Measurements from ENCODE around the gene GABBR2. TPM values are rescaled to one million over a fixed set of nuclear protein-coding genes. Genes with fewer than 3 reads are reported as not detected.

The GABBR2 gene
- total RNA-seq, 2 experiments from 2014 or later = not detected

GRCh38 chr9:98242426-98242825, 466.3 kb downstream of the GABBR2 start:
- Histone ChIP-seq H3K9me3 (ENCODE audit: control insufficient read depth in 1 of 2, insufficient read depth in 1 of 2, low read length in 2 of 2) (no peaks in the 10 kb centered on the region), H3K27me3 (ENCODE audit: control insufficient read depth in 1 of 2, insufficient read depth in 2 of 2, low read length in 2 of 2) (no peaks in the 10 kb centered on the region), H3K4me1 (ENCODE audit: insufficient read depth, low read length) (peaks cover 6% of the 10 kb centered on the region), H3K4me3 (ENCODE audit: low read length) (no peak overlapping the region), H3K27ac (ENCODE audit: low read depth in 1 of 2, low read length in 2 of 2) (no peak overlapping the region), H3K36me3 (ENCODE audit: insufficient read depth, low read length) (peaks cover 22% of the 10 kb centered on the region)
- H3K4me1 Mint-ChIP-seq (ENCODE audit: low read depth) = peaks cover 7% of the 10 kb centered on the region
- no peak for TF ChIP-seq CTCF (IDR thresholded peaks at IDR 0.05)
- intact Hi-C loops (cut with DNase I, micrococcal nuclease) = no loop called here
- DNase-seq = no peak
- ChIA-PET POLR2A (no interaction called here), CTCF (no interaction called here)
- no peak overlapping the region for H3K4me3 Mint-ChIP-seq
- no peak overlapping the region for H3K27ac Mint-ChIP-seq
- H3K27me3 Mint-ChIP-seq = no peaks in the 10 kb centered on the region
- H3K36me3 Mint-ChIP-seq (ENCODE audit: low read depth) = peaks cover 39% of the 10 kb centered on the region
- H3K9me3 Mint-ChIP-seq = no peaks in the 10 kb centered on the region
- ATAC-seq (ENCODE audit: poor library complexity) = no peak

GRCh38 chr9:98241357-98242300, 467.1 kb downstream of the GABBR2 start:
- no peak for TF ChIP-seq CTCF (IDR thresholded peaks at IDR 0.05)
- ChIA-PET POLR2A (no interaction called here), CTCF (interaction anchor here (1.1 kb wide), 1 partner anchor 37 kb away, joined by 3 read pairs; no protein-coding TSS in a partner anchor)
- H3K9me3 Mint-ChIP-seq = no peaks in the 10 kb centered on the region
- Histone ChIP-seq H3K4me3 (ENCODE audit: low read length) (no peak overlapping the region), H3K36me3 (ENCODE audit: insufficient read depth, low read length) (peaks cover 22% of the 10 kb centered on the region), H3K9me3 (ENCODE audit: control insufficient read depth in 1 of 2, insufficient read depth in 1 of 2, low read length in 2 of 2) (no peaks in the 10 kb centered on the region), H3K27ac (ENCODE audit: low read depth in 1 of 2, low read length in 2 of 2) (no peak overlapping the region), H3K27me3 (ENCODE audit: control insufficient read depth in 1 of 2, insufficient read depth in 2 of 2, low read length in 2 of 2) (no peaks in the 10 kb centered on the region), H3K4me1 (ENCODE audit: insufficient read depth, low read length) (peaks cover 6% of the 10 kb centered on the region)
- no peaks in the 10 kb centered on the region for H3K27me3 Mint-ChIP-seq
- peaks cover 7% of the 10 kb centered on the region for H3K4me1 Mint-ChIP-seq (ENCODE audit: low read depth)
- DNase-seq = no peak
- H3K4me3 Mint-ChIP-seq = no peak overlapping the region
- no peak for ATAC-seq (ENCODE audit: poor library complexity)
- peaks cover 38% of the 10 kb centered on the region for H3K36me3 Mint-ChIP-seq (ENCODE audit: low read depth)
- intact Hi-C loops (cut with DNase I, micrococcal nuclease) = loop anchor here in 1 of 2 experiments (1.0 kb wide), 1 partner anchor 46 kb away; no protein-coding TSS in a partner anchor
- no peak overlapping the region for H3K27ac Mint-ChIP-seq

GRCh38 chr9:98240475-98240874, 468.3 kb downstream of the GABBR2 start:
- Mint-ChIP-seq H3K27me3 (no peaks in the 10 kb centered on the region), H3K27ac (no peak overlapping the region), H3K4me1 (ENCODE audit: low read depth) (no peaks in the 10 kb centered on the region), H3K9me3 (no peaks in the 10 kb centered on the region), H3K36me3 (ENCODE audit: low read depth) (peaks cover 34% of the 10 kb centered on the region), H3K4me3 (no peak overlapping the region)
- Histone ChIP-seq H3K9me3 (ENCODE audit: control insufficient read depth in 1 of 2, insufficient read depth in 1 of 2, low read length in 2 of 2) (no peaks in the 10 kb centered on the region), H3K4me3 (ENCODE audit: low read length) (no peak overlapping the region), H3K27me3 (ENCODE audit: control insufficient read depth in 1 of 2, insufficient read depth in 2 of 2, low read length in 2 of 2) (no peaks in the 10 kb centered on the region), H3K4me1 (ENCODE audit: insufficient read depth, low read length) (peaks cover 6% of the 10 kb centered on the region), H3K36me3 (ENCODE audit: insufficient read depth, low read length) (peaks cover 22% of the 10 kb centered on the region), H3K27ac (ENCODE audit: low read depth in 1 of 2, low read length in 2 of 2) (no peak overlapping the region)
- DNase-seq (no peak), ATAC-seq (ENCODE audit: poor library complexity) (no peak)
- TF ChIP-seq CTCF (IDR thresholded peaks at IDR 0.05) = no peak
- intact Hi-C loops (cut with DNase I, micrococcal nuclease) = no loop called here
- POLR2A ChIA-PET = interaction anchor here (0.7 kb wide), 1 partner anchor 15 kb away, joined by 3 read pairs; the partner anchor contains the start of gene TBC1D2
- CTCF ChIA-PET = interaction anchor here (1.1 kb wide), 1 partner anchor 35 kb away, joined by 3 read pairs; no protein-coding TSS in a partner anchor

Other genes starting within 250 kb of the GABBR2 start
- gene ANKS6, start 87.6 kb upstream of the GABBR2 start, total RNA-seq = 10 to 100 TPM; 11.8 to 12.2 TPM
- gene GALNT12, start 98.7 kb upstream of the GABBR2 start, total RNA-seq = 10 to 100 TPM in 1 of 2 experiments, 1 to 10 TPM in 1; 8.7 to 11.5 TPM
- not detected for gene COL15A1, start 235.0 kb upstream of the GABBR2 start, total RNA-seq

All from CD4-positive, alpha-beta T cell (primary cell).